ENCODE data around the gene CCDC78.

Gene CCDC78

DNA sequence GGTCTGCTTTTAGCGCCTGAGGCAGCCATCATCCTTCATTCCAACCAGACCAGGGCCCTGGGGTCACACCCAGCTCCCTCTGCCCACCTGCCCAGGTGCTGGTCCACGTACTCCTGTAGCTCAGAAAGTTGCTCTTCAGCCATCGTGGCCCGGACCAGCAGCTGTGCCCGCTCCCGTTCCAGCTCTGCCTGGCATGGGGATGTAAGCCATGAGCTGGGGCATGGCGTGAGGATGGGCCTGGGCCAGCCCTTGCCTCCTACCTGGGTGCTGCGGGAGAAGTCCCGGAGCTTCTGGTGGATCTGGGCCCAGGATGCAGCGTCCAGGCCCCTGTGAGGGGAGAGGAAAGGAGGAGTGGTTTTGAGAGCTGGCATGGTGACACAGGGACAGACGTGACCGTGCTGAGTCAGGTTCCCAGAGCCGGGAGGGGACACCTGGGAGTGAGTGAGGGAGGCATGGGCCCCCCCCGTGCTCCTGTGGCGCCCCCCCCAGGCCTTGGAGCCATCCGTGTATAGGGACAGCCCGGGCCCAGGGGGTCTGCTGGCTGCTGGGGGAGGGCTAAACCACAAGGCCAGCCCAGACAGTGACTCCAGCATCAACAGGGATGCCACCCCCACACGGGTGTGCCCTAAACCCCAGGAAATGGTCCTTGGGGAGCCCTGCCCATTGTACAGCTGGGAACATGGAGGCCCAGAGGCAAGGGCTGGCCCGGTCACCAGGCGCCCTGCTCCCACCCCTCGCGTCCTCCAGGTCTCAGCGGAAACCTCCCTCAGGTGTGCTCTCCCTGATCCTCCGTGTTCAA is 3.2 kb downstream of the CCDC78 start:
- Histone ChIP-seq H3K4me3 (ENCODE audit: low read length) (no peak overlapping the region), H4K20me1 (ENCODE audit: insufficient read depth, low read length) (no peaks in the 10 kb centered on the region), H2AFZ (ENCODE audit: low read length) (no peak overlapping the region), H3K4me2 (ENCODE audit: low read depth, low read length) (no peak overlapping the region), H3K9me2 (replicated peaks; ENCODE audit: insufficient read depth, low read length) (no peaks in the 10 kb centered on the region), H3K79me2 (ENCODE audit: low read length) (peaks cover 9% of the 10 kb centered on the region; the same call in 1 of the 2 replicates), H3K36me3 (replicated peaks; ENCODE audit: insufficient read depth, low read length) (no peaks in the 10 kb centered on the region), H3K27ac (ENCODE audit: low read length) (no peak overlapping the region), H3K9me3 (replicated peaks; ENCODE audit: insufficient read depth, low read length) (no peaks in the 10 kb centered on the region), H3K27me3 (replicated peaks; ENCODE audit: insufficient read depth, low read length) (peaks cover 6% of the 10 kb centered on the region; the same call in 1 of the 2 replicates), H3F3A (ENCODE audit: insufficient read depth, low read length) (peaks cover 23% of the 10 kb centered on the region; the same call in 1 of the 2 replicates), H3K9ac (ENCODE audit: low read length) (no peak overlapping the region), H3K4me1 (ENCODE audit: low read length) (peaks cover 9% of the 10 kb centered on the region)
- DNase-seq, result no peak
- TF ChIP-seq EZH2 (optimal IDR thresholded peaks at IDR 0.05; ENCODE audit: low read depth, low read length), result no peak
- no peak for TF ChIP-seq EZH2phosphoT487 (IDR thresholded peaks at IDR 0.05; ENCODE audit: low read length)
- no peak for TF ChIP-seq CTCF (IDR thresholded peaks at IDR 0.05; ENCODE audit: low read length)

GRCh38 chr16:721765-722540 is 4.3 kb downstream of the CCDC78 start:
- TF ChIP-seq CTCF (IDR thresholded peaks at IDR 0.05; ENCODE audit: low read length) (no peak), EZH2 (optimal IDR thresholded peaks at IDR 0.05; ENCODE audit: low read depth, low read length) (no peak), EZH2phosphoT487 (IDR thresholded peaks at IDR 0.05; ENCODE audit: low read length) (no peak)
- Histone ChIP-seq H3K9me2 (replicated peaks; ENCODE audit: insufficient read depth, low read length) (no peaks in the 10 kb centered on the region), H3K27ac (ENCODE audit: low read length) (no peak overlapping the region; the same call in 1 of the 2 replicates), H3K4me3 (ENCODE audit: low read length) (peak overlapping the region; percentile 42), H4K20me1 (ENCODE audit: insufficient read depth, low read length) (no peaks in the 10 kb centered on the region), H3K9ac (ENCODE audit: low read length) (no peak overlapping the region), H3K79me2 (ENCODE audit: low read length) (peaks cover 9% of the 10 kb centered on the region; the same call in 1 of the 2 replicates), H3K27me3 (replicated peaks; ENCODE audit: insufficient read depth, low read length) (peaks cover 17% of the 10 kb centered on the region), H3K9me3 (replicated peaks; ENCODE audit: insufficient read depth, low read length) (no peaks in the 10 kb centered on the region), H3K4me1 (ENCODE audit: low read length) (peaks cover 9% of the 10 kb centered on the region), H3K4me2 (ENCODE audit: low read depth, low read length) (peak overlapping the region; percentile 61), H2AFZ (ENCODE audit: low read length) (no peak overlapping the region), H3F3A (ENCODE audit: insufficient read depth, low read length) (peaks cover 17% of the 10 kb centered on the region; the same call in 1 of the 2 replicates), H3K36me3 (replicated peaks; ENCODE audit: insufficient read depth, low read length) (no peaks in the 10 kb centered on the region)
- no peak for DNase-seq

DNA sequence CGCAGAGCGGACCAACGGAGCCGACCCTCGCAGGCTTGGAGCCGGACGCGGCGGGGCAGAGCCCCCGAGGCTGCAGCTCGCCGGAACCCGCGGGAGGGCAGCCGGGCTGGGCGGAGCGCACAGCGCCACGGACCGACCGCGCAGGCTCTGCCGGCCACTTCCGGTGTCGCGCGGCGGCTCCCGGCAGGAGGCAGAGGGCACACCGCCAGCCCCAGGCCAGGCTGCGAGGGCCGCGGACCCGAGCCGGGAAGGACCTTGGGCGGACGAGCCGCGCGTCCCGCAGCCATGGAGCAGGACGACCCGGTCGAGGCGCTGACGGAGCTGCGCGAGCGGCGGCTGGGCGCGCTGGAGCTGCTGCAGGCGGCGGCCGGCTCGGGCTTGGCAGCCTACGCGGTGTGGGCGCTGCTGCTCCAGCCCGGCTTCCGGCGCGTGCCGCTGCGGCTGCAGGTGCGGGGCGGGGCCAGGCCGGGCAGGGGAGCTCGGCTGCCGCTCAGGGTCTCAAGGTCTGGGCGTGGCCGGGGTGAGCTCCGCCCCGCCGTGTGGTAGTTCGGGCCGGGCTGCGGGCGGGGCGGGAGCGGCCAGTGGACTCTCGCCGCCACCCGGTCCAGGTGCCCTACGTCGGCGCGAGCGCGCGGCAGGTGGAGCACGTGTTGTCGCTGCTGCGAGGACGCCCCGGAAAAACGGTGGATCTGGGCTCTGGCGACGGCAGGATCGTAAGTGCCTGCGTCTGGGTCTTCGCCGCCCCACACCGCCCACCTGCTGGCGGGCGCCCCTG is 5.1 kb downstream of the CCDC78 start, which contains the start of gene ANTKMT:
Gene ANTKMT, plus strand, starts transcription at position 157 of the 775 bp plus-strand sequence. Its CDS starts 129 bp downstream, at position 286.
- Histone ChIP-seq H3K9ac (ENCODE audit: low read length) (peak within 1 kb of the TSS; percentile 87), H2AFZ (ENCODE audit: low read length) (peak within 1 kb of the TSS; percentile 91), H3K4me2 (ENCODE audit: low read depth, low read length) (peak within 1 kb of the TSS; percentile 95), H3K79me2 (ENCODE audit: low read length) (peaks cover 9% of the 10 kb centered on the region; the same call in 1 of the 2 replicates), H3K27me3 (replicated peaks; ENCODE audit: insufficient read depth, low read length) (peaks cover 25% of the 10 kb centered on the region), H3K36me3 (replicated peaks; ENCODE audit: insufficient read depth, low read length) (no peaks in the 10 kb centered on the region), H3K4me3 (ENCODE audit: low read length) (peak within 1 kb of the TSS; percentile 95), H3K27ac (ENCODE audit: low read length) (peak within 1 kb of the TSS; percentile 74), H4K20me1 (ENCODE audit: insufficient read depth, low read length) (no peaks in the 10 kb centered on the region), H3K4me1 (ENCODE audit: low read length) (peaks cover 9% of the 10 kb centered on the region; the same call in 1 of the 2 replicates), H3K9me2 (replicated peaks; ENCODE audit: insufficient read depth, low read length) (no peaks in the 10 kb centered on the region), H3F3A (ENCODE audit: insufficient read depth, low read length) (peaks cover 13% of the 10 kb centered on the region; the same call in 1 of the 2 replicates), H3K9me3 (replicated peaks; ENCODE audit: insufficient read depth, low read length) (no peaks in the 10 kb centered on the region)
- TF ChIP-seq EZH2 (optimal IDR thresholded peaks at IDR 0.05; ENCODE audit: low read depth, low read length), result no peak
- TF ChIP-seq EZH2phosphoT487 (IDR thresholded peaks at IDR 0.05; ENCODE audit: low read length), result no peak
- TF ChIP-seq CTCF (IDR thresholded peaks at IDR 0.05; ENCODE audit: low read length), result no peak
- peak; percentile 94 for DNase-seq
